HT1080 (cell line): ENCODE results near the gene SIPA1. TPM values are rescaled to one million over a fixed set of nuclear protein-coding genes. Genes with fewer than 3 reads are reported as not detected.

Experiments
- DNase-seq: peaks from one replicate; pipeline ENCODE4 v3.0.0-alpha.2; 2015; ENCODE audit warnings: low read depth
- small RNA-seq: library from RNA; depleted of rRNA; stranded (forward); fragments of <200 nt; gene quantifications from one replicate; pipeline ENCODE3, GENCODE V24; 2014
- total RNA-seq: library from RNA; depleted of rRNA; stranded (reverse); fragments of >200 nt; shearing (Covaris generic); gene quantifications from 2 replicates; pipeline ENCODE4 v1.2.3, GENCODE V29; 2014; rRNA removed

Gene SIPA1
- total RNA-seq, 1 experiment from 2014 or later = 19.2 TPM

- DNase-seq = no peak
These were observed 60.3 kb downstream of the SIPA1 start for GRCh38 chr11:65698205-65698604.

DNA sequence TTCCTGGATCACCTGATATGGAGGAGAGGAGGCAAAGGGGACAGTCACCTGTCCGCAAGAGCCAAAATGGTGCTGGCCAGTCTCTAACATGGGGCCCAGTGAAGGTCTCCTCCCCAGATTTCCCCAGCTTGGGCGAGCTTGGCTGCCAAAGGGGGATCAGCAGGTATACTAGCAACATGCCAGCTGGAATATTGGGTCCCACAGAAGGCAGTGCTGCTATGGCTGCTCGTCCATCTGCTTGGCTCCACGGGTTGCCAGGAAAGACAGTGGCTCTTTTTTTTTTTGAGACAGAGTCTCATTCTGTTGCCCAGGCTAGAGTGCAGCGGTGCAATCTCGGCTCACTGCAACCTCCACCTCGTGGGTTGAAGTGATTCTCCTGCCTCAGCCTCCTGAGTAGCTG lies 61.4 kb downstream of the SIPA1 start:
- no peak for DNase-seq

- no peak for DNase-seq
These were observed 62.5 kb downstream of the SIPA1 start for GRCh38 chr11:65700399-65700798.

Small RNAs within 50 kb of the gene (small RNA-seq; reads per million reads assigned to genes)
- not detected for gene MIR4489
- not detected for gene MIR4690
- not detected for gene RN7SL309P

Other genes starting within 250 kb of the SIPA1 start
- 7.9 and 12.9 TPM in 2 replicates for gene NEAT1, start 215.3 kb upstream of the SIPA1 start, total RNA-seq
- 433 and 571 TPM in 2 replicates for gene MALAT1, start 139.1 kb upstream of the SIPA1 start, total RNA-seq
- gene SCYL1, start 113.0 kb upstream of the SIPA1 start, total RNA-seq = 66.6 and 67.0 TPM in 2 replicates
- gene LTBP3, start 79.7 kb upstream of the SIPA1 start, total RNA-seq = 6.2 and 6.5 TPM in 2 replicates
- gene ZNRD2, start 67.6 kb upstream of the SIPA1 start, total RNA-seq = 137 and 145 TPM in 2 replicates
- 34.6 and 45.1 TPM in 2 replicates for gene FAM89B, start 65.6 kb upstream of the SIPA1 start, total RNA-seq
- 65.5 and 74.4 TPM in 2 replicates for gene EHBP1L1, start 62.0 kb upstream of the SIPA1 start, total RNA-seq
- not detected in 2 replicates for gene KCNK7, start 42.3 kb upstream of the SIPA1 start, total RNA-seq
- gene MAP3K11, start 23.9 kb upstream of the SIPA1 start, total RNA-seq = 43.7 and 60.3 TPM in 2 replicates
- 41.8 and 53.5 TPM in 2 replicates for gene PCNX3, start 22.3 kb upstream of the SIPA1 start, total RNA-seq
- 31.7 and 55.4 TPM in 2 replicates for gene RELA, start 24.8 kb downstream of the SIPA1 start, total RNA-seq
- gene KAT5, start 74.2 kb downstream of the SIPA1 start, total RNA-seq = 64.0 and 80.6 TPM in 2 replicates
- 29.8 and 39.7 TPM in 2 replicates for gene RNASEH2C, start 82.7 kb downstream of the SIPA1 start, total RNA-seq
- gene AP5B1, start 142.9 kb downstream of the SIPA1 start, total RNA-seq = 10.3 and 13.6 TPM in 2 replicates
- gene OVOL1, start 149.0 kb downstream of the SIPA1 start, total RNA-seq = not detected in 2 replicates
- not detected in 2 replicates for gene SNX32, start 195.9 kb downstream of the SIPA1 start, total RNA-seq
- 2,329 and 2,647 TPM in 2 replicates for gene CFL1, start 220.1 kb downstream of the SIPA1 start, total RNA-seq
- 62.4 and 64.9 TPM in 2 replicates for gene MUS81, start 222.3 kb downstream of the SIPA1 start, total RNA-seq
- 27.9 and 32.0 TPM in 2 replicates for gene EFEMP2, start 234.7 kb downstream of the SIPA1 start, total RNA-seq
- 0.24 and 0.57 TPM in 2 replicates for gene CTSW, start 241.7 kb downstream of the SIPA1 start, total RNA-seq